Measurements from ENCODE around the gene JMY. TPM values are rescaled to one million over a fixed set of nuclear protein-coding genes. Genes with fewer than 3 reads are reported as not detected.

JMY gene
- total RNA-seq, 4 donors from 2014 or later, result 5.8 to 15.8 (median 8.9) TPM

DNA sequence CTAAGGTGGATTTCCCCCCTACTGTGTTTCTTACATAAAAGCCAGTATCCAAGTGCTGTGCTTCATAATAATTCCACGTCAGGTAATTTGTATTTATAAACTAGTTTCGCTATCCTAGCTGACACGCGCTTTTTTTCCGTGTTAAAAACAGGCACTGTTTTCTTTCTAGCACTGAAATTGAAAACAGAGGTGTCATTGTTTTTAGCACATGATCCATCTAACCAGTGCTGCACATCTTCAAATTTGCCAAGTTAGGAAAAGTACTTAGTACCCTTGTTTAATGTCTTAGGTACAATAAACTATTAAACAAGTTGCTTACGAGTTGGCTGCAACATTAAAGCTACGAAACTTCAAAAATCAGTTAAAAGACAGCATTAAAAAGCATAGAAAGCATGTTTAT, 49.9 kb downstream of the JMY start:
- no peak overlapping the region for H3K4me3 ChIP-seq
- no peaks in the 10 kb centered on the region for H3K9me3 ChIP-seq
- peaks cover 0 to 22% (median 0%) of the 10 kb centered on the region in 3 donors for H3K36me3 ChIP-seq
- TF ChIP-seq CTCF (IDR thresholded peaks at IDR 0.05) (no peak), POLR2A (IDR thresholded peaks at IDR 0.05) (no peak)
- peaks cover 0 to 6% (median 0%) of the 10 kb centered on the region in 3 donors for H3K4me1 ChIP-seq
- no peaks in the 10 kb centered on the region for H3K27me3 ChIP-seq
- DNase-seq, result no peak
- WGBS, 2 donors, result 93 to 95% methylated on average over 7 of the region's 7 CpGs
- intact Hi-C loops (cut with DNase I), result no loop called here
- H3K27ac ChIP-seq, result no peak overlapping the region

GRCh38 chr5:79287380-79287779, 51.4 kb downstream of the JMY start:
- TF ChIP-seq CTCF (IDR thresholded peaks at IDR 0.05), result no peak
- TF ChIP-seq POLR2A (IDR thresholded peaks at IDR 0.05), result no peak
- H3K27ac ChIP-seq, result no peak overlapping the region
- WGBS, 2 donors, result 91 to 97% methylated on average over 4 of the region's 4 CpGs
- H3K4me1 ChIP-seq, result peaks cover 0 to 6% (median 0%) of the 10 kb centered on the region in 3 donors
- intact Hi-C loops (cut with DNase I), result no loop called here
- no peaks in the 10 kb centered on the region for H3K27me3 ChIP-seq
- H3K9me3 ChIP-seq, result no peaks in the 10 kb centered on the region
- DNase-seq, result no peak
- peaks cover 0 to 33% (median 7%) of the 10 kb centered on the region in 3 donors for H3K36me3 ChIP-seq
- H3K4me3 ChIP-seq, result no peak overlapping the region

DNA sequence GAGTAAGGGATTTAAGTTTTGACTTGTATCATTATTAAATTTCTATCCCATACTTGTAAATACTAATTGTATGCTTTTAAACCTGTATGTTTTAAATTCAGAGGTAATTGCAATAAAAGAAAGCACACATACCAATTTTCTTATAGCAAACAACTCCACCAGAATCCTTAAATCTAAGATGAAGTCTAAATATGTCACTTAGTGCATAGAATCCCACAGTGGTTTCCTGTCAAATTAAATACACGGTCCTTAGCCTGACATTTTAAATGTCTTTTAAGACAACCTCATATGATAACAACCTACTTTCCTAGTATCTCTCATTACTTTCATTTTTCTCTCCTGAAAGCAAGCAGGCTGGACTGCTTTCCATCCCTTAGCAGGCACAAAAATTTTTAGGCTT, 52.0 kb downstream of the JMY start:
- H3K27me3 ChIP-seq, result no peaks in the 10 kb centered on the region
- intact Hi-C loops (cut with DNase I), result no loop called here
- no peak for DNase-seq
- H3K4me3 ChIP-seq, result no peak overlapping the region
- no peaks in the 10 kb centered on the region for H3K9me3 ChIP-seq
- WGBS, 2 donors, result 58 to 73% methylated on average over 1 of the region's 1 CpG
- peaks cover 0 to 6% (median 0%) of the 10 kb centered on the region in 3 donors for H3K4me1 ChIP-seq
- no peak overlapping the region for H3K27ac ChIP-seq
- TF ChIP-seq POLR2A (IDR thresholded peaks at IDR 0.05) (no peak), CTCF (IDR thresholded peaks at IDR 0.05) (no peak)
- H3K36me3 ChIP-seq, result peaks cover 0 to 37% (median 9%) of the 10 kb centered on the region in 3 donors

GRCh38 chr5:79295029-79295428, 59.1 kb downstream of the JMY start:
- H3K9me3 ChIP-seq, result no peaks in the 10 kb centered on the region
- no peaks in the 10 kb centered on the region for H3K27me3 ChIP-seq
- no peak for DNase-seq
- no peaks in the 10 kb centered on the region for H3K4me1 ChIP-seq
- H3K27ac ChIP-seq, result no peak overlapping the region
- TF ChIP-seq POLR2A (IDR thresholded peaks at IDR 0.05), result no peak
- TF ChIP-seq CTCF (IDR thresholded peaks at IDR 0.05), result no peak
- 84 to 100% methylated on average over 2 of the region's 2 CpGs for whole genome bisulfite sequencing, 2 donors
- no peak overlapping the region for H3K4me3 ChIP-seq
- intact Hi-C loops (cut with DNase I), result no loop called here
- peaks cover 0 to 62% (median 9%) of the 10 kb centered on the region in 3 donors for H3K36me3 ChIP-seq

DNA sequence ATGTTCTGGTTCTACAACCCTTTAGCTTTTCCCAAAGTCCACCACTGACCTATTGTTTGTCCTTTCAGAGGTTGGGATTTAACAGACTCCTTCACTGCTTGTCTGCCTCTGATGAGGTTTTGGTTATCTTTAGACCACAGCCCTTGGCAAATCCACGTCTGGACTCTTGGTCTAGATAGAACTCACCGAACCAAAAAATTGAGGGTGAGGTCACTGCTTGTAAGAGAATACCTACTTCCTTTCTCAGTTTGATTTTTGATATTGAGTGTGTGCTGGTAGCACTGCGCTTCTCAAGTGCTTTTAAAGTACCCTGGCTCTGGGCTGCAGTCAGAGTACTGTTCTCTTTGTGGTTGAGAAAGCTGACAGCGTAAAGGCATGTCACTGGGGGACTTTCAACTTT, 61.7 kb downstream of the JMY start:
- no peak overlapping the region for H3K4me3 ChIP-seq
- TF ChIP-seq POLR2A (IDR thresholded peaks at IDR 0.05) (no peak), CTCF (IDR thresholded peaks at IDR 0.05) (no peak)
- H3K36me3 ChIP-seq, result peaks cover 0 to 62% (median 0%) of the 10 kb centered on the region in 3 donors
- no peak for DNase-seq
- H3K9me3 ChIP-seq, result no peaks in the 10 kb centered on the region
- no peak overlapping the region for H3K27ac ChIP-seq
- H3K4me1 ChIP-seq, result no peaks in the 10 kb centered on the region
- no peaks in the 10 kb centered on the region for H3K27me3 ChIP-seq
- WGBS, 2 donors, result 82 to 100% methylated on average over 2 to 4 of the region's 4 CpGs
- intact Hi-C loops (cut with DNase I), result no loop called here

Measured in esophagus squamous epithelium (tissue), 5 donors.